Immature natural killer cell (primary cell): ENCODE data around the gene FBLIM1. TPM values are rescaled to one million over a fixed set of nuclear protein-coding genes. Genes with fewer than 3 reads are reported as not detected.
A peak's percentile ranks its signal among the peaks of the same experiment; 100 is the strongest.
"Not testable (repeated sequence)": the region's sequence is repeated elsewhere in the genome, so short reads cannot be mapped to it uniquely, and the experiment has no call there.

ENCODE experiments used
- DNase-seq, 3 donors: peaks; one replicate each; pipeline ENCODE4 v3.0.0; 2022; ENCODE audit warnings: mixed read lengths in 1 of 3
- H3K27ac Mint-ChIP-seq, 6 donors: one replicate each; pipeline ENCODE4 v1.8.0; 2020; ENCODE audit warnings: mixed read lengths in 6 of 6, mild to moderate bottlenecking in 5 of 6, inconsistent platforms in 4 of 6, moderate library complexity in 3 of 6
- H3K27me3 Mint-ChIP-seq, 3 donors: one replicate each; pipeline ENCODE4 v1.8.0; 2020 to 2021; ENCODE audit warnings: low read depth in 3 of 3, mild to moderate bottlenecking in 3 of 3, mixed read lengths in 3 of 3, moderate library complexity in 3 of 3, inconsistent platforms in 1 of 3
- H3K36me3 Mint-ChIP-seq, 3 donors: one replicate each; pipeline ENCODE4 v1.8.0; 2020; ENCODE audit warnings: mixed read lengths in 3 of 3, inconsistent platforms in 2 of 3, mild to moderate bottlenecking in 2 of 3
- H3K4me1 Mint-ChIP-seq, 2 donors: one replicate each; pipeline ENCODE4 v1.8.0; 2020; ENCODE audit warnings: inconsistent platforms in 2 of 2, mild to moderate bottlenecking in 2 of 2, mixed read lengths in 2 of 2, moderate library complexity in 1 of 2
- H3K4me3 Mint-ChIP-seq, 5 donors: one replicate each; pipeline ENCODE4 v1.8.0; 2020; ENCODE audit warnings: mild to moderate bottlenecking in 5 of 5, mixed read lengths in 5 of 5, inconsistent platforms in 3 of 5, moderate library complexity in 3 of 5
- H3K9me3 Mint-ChIP-seq, 6 donors: one replicate each; pipeline ENCODE4 v1.8.0; 2020; ENCODE audit warnings: mild to moderate bottlenecking in 6 of 6, mixed read lengths in 6 of 6, inconsistent platforms in 4 of 6, moderate library complexity in 3 of 6
- polyA plus RNA-seq, 3 donors: library from polyadenylated mRNA; unstranded; fragments of 300-500 nt; fragmentation: Illumina TruSeq; gene quantifications; one replicate each; pipeline ENCODE4 v1.2.3, GENCODE V29; 2021

FBLIM1 gene
- polyA plus RNA-seq, 3 donors from 2014 or later: not detected

GRCh38 chr1:15807121-15807520 is 48.5 kb downstream of the FBLIM1 start:
- Mint-ChIP-seq H3K27ac (no peak overlapping the region), H3K4me1 (no peaks in the 10 kb centered on the region), H3K9me3 (no peaks in the 10 kb centered on the region), H3K4me3 (no peak overlapping the region), H3K27me3 (peaks cover 0 to 5% (median 4%) of the 10 kb centered on the region in 3 donors), H3K36me3 (no peaks in the 10 kb centered on the region)
- no peak for DNase-seq

DNA sequence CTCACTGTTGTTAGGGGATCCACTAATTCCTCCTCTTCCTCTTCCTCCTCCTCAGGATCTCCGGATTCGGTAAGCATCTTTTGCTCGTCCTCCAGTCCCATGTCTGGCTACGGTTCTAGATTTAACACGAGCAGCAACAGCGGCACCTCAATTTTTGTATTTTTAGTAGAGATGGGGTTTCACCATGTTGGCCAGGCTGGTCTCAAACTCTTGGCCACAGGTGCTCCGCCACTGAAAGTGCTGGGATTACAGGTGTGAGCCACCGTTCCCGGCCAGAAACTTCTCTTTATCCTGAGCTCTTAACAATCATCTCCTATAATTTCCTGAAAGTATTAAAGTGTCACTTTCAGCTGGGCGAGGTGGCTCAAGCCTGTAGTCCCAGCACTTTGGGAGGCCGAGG is 49.0 kb downstream of the FBLIM1 start, which contains the start of gene UQCRHL:
TSS of gene UQCRHL (minus strand) at position 101 of the 400 bp plus-strand sequence. CDS start at position 101, 0 bp downstream.
- not testable (repeated sequence) for H3K9me3 Mint-ChIP-seq, H3K4me3 Mint-ChIP-seq, H3K4me1 Mint-ChIP-seq, H3K36me3 Mint-ChIP-seq, DNase-seq, H3K27me3 Mint-ChIP-seq, H3K27ac Mint-ChIP-seq

DNA sequence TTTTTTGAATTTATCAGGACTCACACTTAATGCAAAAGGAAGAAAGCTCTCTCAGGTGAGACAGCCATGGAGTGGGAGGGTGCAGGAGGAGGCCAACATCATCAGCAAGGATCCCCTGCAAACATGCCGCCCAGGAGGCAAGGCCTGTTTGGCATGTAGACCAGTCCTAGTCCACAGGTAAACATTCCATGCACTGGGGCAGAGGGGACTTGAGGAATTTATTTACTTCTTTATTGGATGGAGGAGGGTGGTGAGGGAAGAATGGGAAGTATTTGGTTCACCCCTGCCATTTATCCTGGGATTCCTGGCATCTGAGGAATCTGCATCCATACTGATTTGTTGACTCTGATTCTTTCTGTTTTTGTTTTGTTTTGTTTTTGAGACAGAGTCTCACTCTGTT is 50.4 kb downstream of the FBLIM1 start:
- no peak overlapping the region for H3K4me3 Mint-ChIP-seq
- H3K27me3 Mint-ChIP-seq: peaks cover 0 to 4% (median 0%) of the 10 kb centered on the region in 3 donors
- H3K9me3 Mint-ChIP-seq: no peaks in the 10 kb centered on the region
- no peak overlapping the region for H3K27ac Mint-ChIP-seq
- H3K4me1 Mint-ChIP-seq: no peaks in the 10 kb centered on the region
- no peak for DNase-seq
- H3K36me3 Mint-ChIP-seq: no peaks in the 10 kb centered on the region

GRCh38 chr1:15810073-15810472 is 51.5 kb downstream of the FBLIM1 start:
- no peaks in the 10 kb centered on the region for H3K36me3 Mint-ChIP-seq
- DNase-seq: no peak
- no peak overlapping the region for H3K4me3 Mint-ChIP-seq
- peaks cover 0 to 4% (median 0%) of the 10 kb centered on the region in 3 donors for H3K27me3 Mint-ChIP-seq
- H3K4me1 Mint-ChIP-seq: no peaks in the 10 kb centered on the region
- no peaks in the 10 kb centered on the region for H3K9me3 Mint-ChIP-seq
- no peak overlapping the region for H3K27ac Mint-ChIP-seq

GRCh38 chr1:15816674-15817073 is 58.1 kb downstream of the FBLIM1 start:
- no peak for DNase-seq
- no peak overlapping the region for H3K27ac Mint-ChIP-seq
- H3K36me3 Mint-ChIP-seq: no peaks in the 10 kb centered on the region
- no peaks in the 10 kb centered on the region for H3K27me3 Mint-ChIP-seq
- H3K4me1 Mint-ChIP-seq: peaks cover 4 to 7% of the 10 kb centered on the region in 2 donors
- no peaks in the 10 kb centered on the region for H3K9me3 Mint-ChIP-seq
- no peak overlapping the region for H3K4me3 Mint-ChIP-seq

DNA sequence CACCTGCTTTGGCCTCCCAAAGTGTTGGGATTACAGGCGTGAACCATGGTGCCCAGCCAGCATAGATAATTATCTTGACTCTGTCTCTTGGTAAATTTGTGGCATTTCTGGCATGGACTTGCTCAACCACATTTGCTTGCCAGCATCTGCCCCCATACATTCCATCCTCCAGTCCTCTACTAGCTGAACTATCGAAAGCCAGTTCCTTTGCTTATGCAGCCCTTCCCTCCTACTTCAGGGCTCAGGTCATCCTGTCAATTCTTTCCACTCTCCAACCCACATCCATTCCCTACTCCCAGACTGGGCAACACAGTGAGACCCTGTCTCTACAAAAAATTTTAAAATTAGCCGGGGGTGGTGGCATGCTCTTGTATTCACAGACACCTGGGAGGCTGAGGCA is 61.9 kb downstream of the FBLIM1 start:
- Mint-ChIP-seq H3K9me3 (no peaks in the 10 kb centered on the region), H3K27ac (peak overlapping the region in 1 of 6 donors; percentile 42)
- DNase-seq: no peak

GRCh38 chr1:15825800-15826199 is 67.2 kb downstream of the FBLIM1 start:
- H3K4me1 Mint-ChIP-seq: peaks cover 11 to 13% of the 10 kb centered on the region in 2 donors
- DNase-seq: no peak
- H3K27ac Mint-ChIP-seq: no peak overlapping the region
- no peaks in the 10 kb centered on the region for H3K36me3 Mint-ChIP-seq
- no peak overlapping the region for H3K4me3 Mint-ChIP-seq
- H3K27me3 Mint-ChIP-seq: no peaks in the 10 kb centered on the region
- no peaks in the 10 kb centered on the region for H3K9me3 Mint-ChIP-seq

More for the DNA sequence above, 61.9 kb downstream of the FBLIM1 start:
- H3K36me3 Mint-ChIP-seq: no peaks in the 10 kb centered on the region
- H3K4me1 Mint-ChIP-seq: peaks cover 3 to 4% of the 10 kb centered on the region in 2 donors
- no peak overlapping the region for H3K4me3 Mint-ChIP-seq
- H3K27me3 Mint-ChIP-seq: no peaks in the 10 kb centered on the region

- no peak overlapping the region for H3K27ac Mint-ChIP-seq
- H3K27me3 Mint-ChIP-seq: no peaks in the 10 kb centered on the region
- no peaks in the 10 kb centered on the region for H3K36me3 Mint-ChIP-seq
- H3K4me1 Mint-ChIP-seq: peaks cover 14 to 18% of the 10 kb centered on the region in 2 donors
- H3K9me3 Mint-ChIP-seq: no peaks in the 10 kb centered on the region
- H3K4me3 Mint-ChIP-seq: no peak overlapping the region
- DNase-seq: no peak
Measured at GRCh38 chr1:15826810-15827507, 68.4 kb downstream of the FBLIM1 start.

DNA sequence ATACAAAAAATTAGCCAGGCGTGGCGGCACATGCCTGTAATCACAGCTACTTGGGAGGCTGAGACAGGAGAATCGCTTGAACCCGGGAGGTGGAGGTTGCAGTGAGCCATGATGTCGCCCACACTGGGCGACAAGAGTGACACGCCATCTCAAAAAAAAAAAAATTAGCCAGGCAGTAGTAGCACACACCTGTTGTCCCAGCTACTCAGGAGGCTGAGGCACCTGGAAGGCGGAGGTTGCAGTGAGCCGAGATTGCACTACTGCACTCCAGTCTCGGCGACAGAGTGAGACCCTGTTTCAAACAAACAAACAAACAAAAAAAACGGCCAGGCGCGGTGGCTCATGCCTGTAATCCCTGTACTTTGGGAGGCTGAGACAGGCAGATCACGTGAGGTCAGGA is 69.0 kb downstream of the FBLIM1 start:
- H3K9me3 Mint-ChIP-seq, DNase-seq, H3K4me3 Mint-ChIP-seq, H3K27me3 Mint-ChIP-seq, H3K36me3 Mint-ChIP-seq, H3K27ac Mint-ChIP-seq: not testable (repeated sequence)
- H3K4me1 Mint-ChIP-seq: peaks cover 14 to 20% of the 10 kb centered on the region in 2 donors

- H3K27ac Mint-ChIP-seq, H3K9me3 Mint-ChIP-seq, DNase-seq, H3K36me3 Mint-ChIP-seq, H3K4me3 Mint-ChIP-seq: not testable (repeated sequence)
- peaks cover 21 to 32% of the 10 kb centered on the region in 2 donors for H3K4me1 Mint-ChIP-seq
- peaks cover 0 to 11% (median 0%) of the 10 kb centered on the region in 3 donors for H3K27me3 Mint-ChIP-seq
Measured at GRCh38 chr1:15828931-15829330, 70.3 kb downstream of the FBLIM1 start.

DNA sequence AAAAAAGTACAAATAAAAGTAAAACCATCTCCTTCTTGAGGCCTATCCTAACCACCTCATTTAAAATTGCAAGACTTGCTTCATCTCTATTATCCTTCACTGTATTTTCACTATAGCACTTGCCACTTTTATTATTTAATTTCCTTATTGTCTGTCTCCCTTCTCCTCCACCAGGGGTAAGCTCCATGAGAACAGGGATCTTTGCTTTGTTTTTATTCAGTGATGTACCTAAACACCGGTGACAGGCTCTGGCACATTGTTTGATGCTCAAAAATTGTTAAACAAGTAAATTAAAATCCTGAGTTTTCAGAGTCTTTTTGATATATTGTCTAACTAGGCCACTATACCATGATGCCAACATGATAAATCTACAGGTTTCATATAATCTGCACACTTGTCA is 71.7 kb downstream of the FBLIM1 start:
- Mint-ChIP-seq H3K36me3 (no peaks in the 10 kb centered on the region), H3K9me3 (no peaks in the 10 kb centered on the region), H3K27me3 (peaks cover 7 to 24% (median 8%) of the 10 kb centered on the region in 3 donors), H3K27ac (peak overlapping the region in 3 of 6 donors; percentile 4 to 63 (median 25)), H3K4me3 (peak overlapping the region in 2 of 5 donors; percentile 8 to 39), H3K4me1 (peaks cover 22 to 39% of the 10 kb centered on the region in 2 donors)
- no peak for DNase-seq

DNA sequence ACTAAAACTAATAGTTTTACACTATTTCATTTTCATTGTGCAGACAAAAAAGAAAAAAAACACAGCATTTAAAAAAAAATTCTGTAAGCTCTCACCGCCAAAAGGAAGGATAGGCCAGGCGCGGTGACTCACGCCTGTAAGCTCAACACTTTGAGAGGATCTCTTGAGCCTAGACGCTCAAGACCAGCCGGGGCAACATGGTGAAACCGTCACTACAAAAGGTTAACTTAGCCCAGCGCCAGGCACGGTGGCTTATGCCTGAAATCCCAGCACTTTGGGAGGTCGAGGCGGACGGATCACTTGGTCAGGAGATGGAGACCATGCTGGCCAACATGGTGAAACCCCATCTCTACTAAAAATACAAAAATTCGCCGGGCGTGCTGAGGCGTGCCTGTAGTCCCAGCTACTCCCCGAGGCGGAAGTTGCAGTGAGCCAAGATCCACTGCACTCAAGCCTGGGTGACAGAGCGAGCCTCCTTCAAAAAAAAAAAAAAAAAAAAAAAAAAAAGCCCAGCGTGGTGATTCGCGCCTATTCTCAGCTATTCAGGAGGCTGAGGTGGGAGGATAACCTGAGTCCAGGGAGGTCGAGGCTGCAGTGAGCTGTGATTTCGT is 74.6 kb downstream of the FBLIM1 start:
- no peaks in the 10 kb centered on the region for H3K36me3 Mint-ChIP-seq
- DNase-seq: peak in 1 of 3 donors; percentile 14
- H3K27ac Mint-ChIP-seq: peak overlapping the region; percentile 96 to 99 (median 98)
- peaks cover 25 to 43% (median 25%) of the 10 kb centered on the region in 3 donors for H3K27me3 Mint-ChIP-seq
- H3K4me1 Mint-ChIP-seq: peaks cover 40 to 63% of the 10 kb centered on the region in 2 donors
- H3K9me3 Mint-ChIP-seq: no peaks in the 10 kb centered on the region
- peak overlapping the region; percentile 94 to 97 (median 95) for H3K4me3 Mint-ChIP-seq

GRCh38 chr1:15833842-15834405 is 75.3 kb downstream of the FBLIM1 start:
- Mint-ChIP-seq H3K9me3 (no peaks in the 10 kb centered on the region), H3K4me1 (peaks cover 40 to 63% of the 10 kb centered on the region in 2 donors), H3K27ac (peak overlapping the region; percentile 96 to 99 (median 98)), H3K4me3 (peak overlapping the region; percentile 94 to 97 (median 95)), H3K36me3 (no peaks in the 10 kb centered on the region), H3K27me3 (peaks cover 25 to 43% (median 25%) of the 10 kb centered on the region in 3 donors)
- DNase-seq: peak in 1 of 3 donors; percentile 8
